HG03196 (cell line): Measurements from ENCODE around the gene SRMS.
"Not testable (repeated sequence)": the region's sequence is repeated elsewhere in the genome, so short reads cannot be mapped to it uniquely, and the experiment has no call there.

ENCODE experiments used
- ATAC-seq: cut with Tn5 transposase; IDR thresholded peaks from one replicate; pipeline ENCODE4 v1.9.1; 2021; ENCODE audit not compliant: unreplicated experiment

Gene SRMS

GRCh38 chr20:63525185-63525584, 22.4 kb downstream of the SRMS start:
- no peak for ATAC-seq

GRCh38 chr20:63522981-63523611, 24.5 kb downstream of the SRMS start:
- no peak for ATAC-seq

GRCh38 chr20:63522091-63522868, 25.3 kb downstream of the SRMS start:
- ATAC-seq, result no peak

DNA sequence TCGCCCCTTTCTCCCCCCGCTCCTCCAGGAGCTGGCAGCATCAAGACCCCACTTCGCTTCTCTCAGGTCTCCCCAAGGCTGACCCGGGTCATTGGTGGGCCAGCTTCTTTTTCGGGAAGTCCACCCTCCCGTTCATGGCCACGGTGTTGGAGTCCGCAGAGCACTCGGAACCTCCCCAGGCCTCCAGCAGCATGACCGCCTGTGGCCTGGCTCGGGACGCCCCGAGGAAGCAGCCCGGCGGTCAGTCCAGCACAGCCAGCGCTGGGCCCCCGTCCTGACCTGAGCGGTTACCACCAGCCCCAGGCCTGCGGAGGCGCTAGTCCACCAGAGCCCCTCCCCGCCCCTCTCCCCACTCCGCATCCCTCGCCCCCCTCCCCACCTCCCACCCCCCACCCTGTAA, 25.9 kb downstream of the SRMS start:
- no peak for ATAC-seq

DNA sequence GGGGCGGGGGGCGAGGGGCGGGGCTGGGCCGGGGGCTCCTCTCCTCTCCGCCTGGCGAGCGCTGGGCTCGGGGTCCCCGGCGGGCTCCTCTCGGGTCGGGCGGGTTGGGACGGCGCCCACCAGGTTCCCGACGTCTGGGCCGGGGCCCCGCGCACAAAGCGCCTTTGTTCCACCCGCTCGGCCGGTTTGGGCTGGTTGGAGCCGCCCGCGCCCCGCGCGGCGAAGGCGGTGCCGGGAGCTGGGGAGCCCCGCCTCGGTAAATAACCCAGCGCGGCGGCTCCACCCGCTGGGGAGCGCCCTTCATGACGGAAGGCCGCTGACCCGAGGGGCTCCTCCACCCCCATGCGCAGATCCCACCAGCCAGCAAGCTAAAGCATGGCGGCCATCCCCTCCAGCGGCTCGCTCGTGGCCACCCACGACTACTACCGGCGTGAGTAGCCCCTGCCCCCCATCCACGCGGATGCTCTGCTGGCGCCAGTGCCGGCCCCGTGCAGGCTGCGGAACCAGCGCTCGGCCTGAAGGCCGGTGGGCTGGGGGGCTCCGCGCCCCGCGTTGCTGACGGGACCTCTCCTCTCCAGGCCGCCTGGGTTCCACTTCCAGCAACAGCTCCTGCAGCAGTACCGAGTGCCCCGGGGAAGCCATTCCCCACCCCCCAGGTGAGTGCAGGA, 26.5 kb downstream of the SRMS start:
- ATAC-seq, result peak; percentile 27

- ATAC-seq, result peak; percentile 72
These were observed 27.0 kb downstream of the SRMS start, which contains the start of gene PPDPF for GRCh38 chr20:63520504-63520933. Gene PPDPF, plus strand, starts transcription at chr20:63520765. Its CDS starts 544 bp downstream, at chr20:63521309.

DNA sequence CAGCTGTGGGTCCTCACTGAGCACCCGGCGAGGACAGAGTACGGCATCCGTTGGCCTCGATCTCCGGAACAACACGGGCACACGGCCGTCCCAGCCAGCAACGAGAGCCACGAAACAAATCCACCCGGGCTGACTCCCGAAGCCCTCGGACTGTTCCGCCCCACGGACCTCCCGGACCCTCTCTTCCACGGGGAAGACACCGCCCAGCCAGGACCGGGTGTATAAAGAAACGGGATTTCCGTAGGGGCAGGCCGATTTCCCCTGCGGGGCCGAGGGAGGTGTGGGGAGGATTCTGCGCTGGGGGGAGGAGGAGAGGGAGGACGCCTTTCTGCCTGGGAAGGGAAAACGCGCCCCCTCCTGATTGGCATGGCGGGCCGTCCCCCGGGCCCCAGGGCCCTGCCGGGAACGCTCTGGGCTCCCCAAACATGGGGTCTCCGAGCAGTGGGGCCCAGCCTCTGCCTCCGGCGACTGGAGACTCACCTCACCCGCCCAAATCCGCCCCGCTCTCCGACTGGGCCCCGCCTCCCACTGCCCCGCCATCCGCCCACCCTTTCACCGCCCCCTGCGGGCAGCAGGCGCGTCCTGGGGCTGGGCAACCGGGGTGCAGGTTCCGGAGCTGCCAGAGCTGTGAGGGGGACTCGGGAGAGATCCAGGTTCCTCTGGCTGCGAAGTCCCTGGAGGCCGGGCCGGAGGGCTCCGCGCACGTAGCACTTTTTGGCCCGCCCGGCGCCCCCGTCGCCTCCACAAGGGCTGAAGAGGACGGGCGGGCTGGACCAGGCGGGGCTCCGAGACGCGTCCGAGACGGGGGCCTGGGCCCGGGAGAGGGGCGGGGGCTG, 27.7 kb downstream of the SRMS start:
- peak; percentile 30 for ATAC-seq

DNA sequence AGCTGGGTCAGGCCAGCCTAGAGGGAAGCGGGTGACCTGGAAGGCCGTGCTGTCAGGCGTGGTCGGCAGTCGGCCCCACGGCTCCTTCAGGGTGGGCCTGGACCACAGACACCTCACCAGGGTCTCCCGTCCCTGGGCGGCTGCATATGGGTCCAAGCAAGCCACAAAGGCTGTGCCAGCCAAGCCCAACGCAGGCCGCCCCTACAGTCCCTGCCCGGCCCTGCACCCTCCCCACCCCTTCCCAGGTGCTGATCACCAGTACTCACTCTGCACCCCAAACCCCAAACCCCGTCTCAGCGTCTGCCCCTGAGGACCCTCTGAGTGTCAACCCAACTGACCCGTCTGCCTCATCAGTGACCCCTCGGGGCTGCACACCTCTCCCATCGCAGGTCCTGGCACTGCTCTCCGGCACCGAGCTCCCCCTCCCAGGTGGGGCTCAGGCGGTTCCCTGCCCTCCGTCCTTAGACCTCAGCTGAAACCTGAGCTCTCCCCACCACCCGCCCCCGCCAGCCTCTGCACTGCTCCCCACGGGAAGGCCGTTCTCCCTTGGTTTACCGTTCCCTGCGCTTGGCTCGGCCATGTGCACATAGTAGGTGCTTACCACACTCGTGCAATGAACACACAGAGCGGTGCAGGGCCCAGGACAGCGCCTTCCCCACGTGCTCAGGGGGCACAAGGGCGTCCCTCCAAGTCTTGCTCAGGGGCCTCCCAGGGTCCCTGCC, 28.4 kb downstream of the SRMS start:
- ATAC-seq, result no peak

DNA sequence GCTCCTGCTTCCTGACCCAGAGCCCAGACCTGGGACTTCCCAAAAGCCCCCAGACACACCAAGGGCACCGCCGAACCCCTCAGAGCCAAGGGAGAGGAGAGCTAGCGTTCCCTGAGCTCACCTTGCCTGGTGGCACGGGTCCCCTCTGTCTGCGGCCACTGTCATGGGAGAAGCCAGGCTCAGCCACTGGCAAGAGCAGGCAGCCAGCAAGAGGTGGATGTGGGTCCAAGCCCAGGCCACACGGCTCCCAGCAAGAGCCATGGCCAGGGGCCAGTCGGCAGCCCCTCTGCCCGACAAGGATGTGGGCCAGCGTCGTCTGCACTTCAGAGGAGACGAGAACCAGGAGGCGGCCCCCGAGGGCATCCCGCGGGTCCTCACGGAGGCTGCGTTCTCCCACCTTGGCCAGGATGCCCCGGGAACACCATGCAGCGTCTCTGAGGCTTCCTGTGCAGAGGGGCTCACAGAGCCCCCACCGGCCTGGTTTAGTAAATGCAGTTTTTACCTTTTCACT, 29.1 kb downstream of the SRMS start:
- ATAC-seq, result no peak

DNA sequence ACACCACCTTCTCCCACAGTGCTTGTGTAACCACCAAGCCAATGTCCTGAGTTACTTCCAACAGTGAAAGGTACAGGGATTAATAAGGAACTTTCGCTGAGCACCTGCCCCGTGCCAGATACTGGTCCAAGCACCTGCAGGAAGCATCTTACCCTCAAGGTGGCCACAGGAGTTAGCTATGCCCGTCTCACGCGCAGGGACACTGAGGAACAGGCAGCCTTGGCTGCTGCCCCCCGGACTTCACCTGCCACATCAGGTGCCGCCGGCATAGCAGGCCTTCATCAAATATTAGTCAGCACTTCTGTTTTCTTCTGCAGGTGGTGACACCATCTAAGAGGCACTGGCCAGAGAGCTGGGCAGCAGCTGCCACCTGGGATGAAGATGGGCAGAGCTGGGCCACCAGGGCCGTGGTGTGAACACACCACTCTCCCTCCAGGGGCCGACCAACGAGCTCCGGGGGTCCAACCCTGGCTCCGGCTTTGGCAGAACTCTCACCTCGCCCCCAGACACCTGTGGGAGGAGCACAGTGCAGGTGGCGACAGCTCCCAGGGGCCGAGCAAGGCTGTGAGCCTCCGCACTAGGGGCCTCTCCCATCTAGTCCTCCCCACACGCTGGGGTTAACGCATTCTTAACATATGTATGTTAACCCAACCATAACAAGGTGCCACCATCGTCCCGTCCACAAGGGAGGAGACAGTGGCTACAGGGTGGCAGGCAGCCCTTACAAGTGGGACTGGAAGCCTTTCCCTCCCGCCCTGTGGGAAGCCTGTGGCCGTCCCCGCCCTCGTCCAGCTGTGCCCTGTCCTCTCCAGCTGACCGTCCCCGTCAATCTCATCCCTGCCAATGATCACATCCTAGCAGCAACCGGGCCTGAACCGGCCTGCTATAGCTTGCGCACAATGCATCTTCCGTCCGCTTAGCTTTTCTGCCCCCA, 29.9 kb downstream of the SRMS start:
- no peak for ATAC-seq

DNA sequence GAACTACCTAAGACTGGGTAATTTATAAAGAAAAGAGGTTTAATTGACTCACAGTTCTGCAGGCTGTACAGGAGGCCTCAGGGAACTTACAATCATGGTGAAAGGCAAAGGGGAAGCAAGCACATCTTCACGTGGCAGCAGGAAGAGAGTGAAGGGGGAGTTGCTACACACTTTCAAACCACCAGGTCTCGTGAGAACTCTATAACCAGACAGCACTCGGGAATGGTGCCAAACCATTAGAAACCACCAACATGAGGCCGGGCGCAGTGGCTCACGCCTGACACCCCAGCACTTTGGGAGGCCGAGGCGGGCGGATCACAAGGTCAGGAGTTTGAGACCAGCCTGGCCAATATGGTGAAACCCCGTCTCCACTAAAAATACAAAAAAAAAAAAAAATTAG, 33.0 kb downstream of the SRMS start:
- not testable (repeated sequence) for ATAC-seq

DNA sequence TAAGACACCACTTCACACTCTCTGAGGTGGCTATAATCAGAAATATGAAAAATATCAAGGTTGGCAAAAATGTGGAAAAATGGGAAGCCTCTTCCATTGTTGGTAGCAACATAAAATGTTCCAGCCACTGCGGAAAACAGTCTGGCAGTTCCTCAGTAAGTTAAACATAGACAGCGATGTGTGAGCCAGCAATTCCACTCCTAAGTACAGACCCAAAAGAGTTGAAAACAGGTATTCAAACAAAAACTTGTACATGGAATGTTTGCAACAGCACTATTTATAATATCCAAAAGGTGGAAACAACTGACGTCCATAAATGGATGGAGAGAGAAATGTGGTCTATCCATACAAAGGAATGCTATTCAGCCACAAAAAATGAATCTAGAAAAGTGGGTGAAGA, 34.3 kb downstream of the SRMS start:
- ATAC-seq, result no peak

- ATAC-seq, result no peak
These were observed 38.4 kb downstream of the SRMS start for GRCh38 chr20:63509088-63509564.

DNA sequence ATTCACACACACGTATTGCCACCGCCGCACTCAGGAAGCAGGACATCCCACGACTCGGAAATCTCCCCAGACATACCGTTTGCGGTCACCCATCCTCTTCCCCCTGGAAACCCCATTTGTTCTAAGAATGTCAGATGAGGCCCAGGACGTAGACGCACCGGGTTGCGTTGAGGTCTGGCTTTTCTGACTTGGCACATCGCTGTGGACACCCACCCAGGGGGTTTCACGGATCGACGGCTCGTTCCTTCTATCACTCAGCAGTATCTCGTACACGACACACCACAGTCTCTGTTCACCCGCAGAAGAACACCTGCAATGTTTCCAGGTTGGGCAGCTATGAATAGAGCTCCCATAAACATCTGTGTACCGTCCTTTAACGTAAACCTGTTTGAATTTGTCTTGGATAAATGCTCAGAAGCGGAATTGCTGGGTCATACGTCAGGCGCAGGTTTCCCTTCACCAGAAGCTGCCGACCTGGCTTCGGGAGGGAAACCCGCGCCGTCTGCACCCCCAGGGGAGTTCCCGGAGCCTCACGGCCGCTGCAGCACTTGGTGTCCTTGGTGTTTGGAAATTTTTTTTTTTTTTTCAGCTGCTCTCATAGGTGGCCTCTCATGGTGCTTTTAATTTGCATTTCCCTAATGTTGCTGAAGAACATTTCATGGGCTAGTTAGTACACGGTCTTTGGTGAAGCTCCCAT, 39.3 kb downstream of the SRMS start:
- ATAC-seq, result no peak

DNA sequence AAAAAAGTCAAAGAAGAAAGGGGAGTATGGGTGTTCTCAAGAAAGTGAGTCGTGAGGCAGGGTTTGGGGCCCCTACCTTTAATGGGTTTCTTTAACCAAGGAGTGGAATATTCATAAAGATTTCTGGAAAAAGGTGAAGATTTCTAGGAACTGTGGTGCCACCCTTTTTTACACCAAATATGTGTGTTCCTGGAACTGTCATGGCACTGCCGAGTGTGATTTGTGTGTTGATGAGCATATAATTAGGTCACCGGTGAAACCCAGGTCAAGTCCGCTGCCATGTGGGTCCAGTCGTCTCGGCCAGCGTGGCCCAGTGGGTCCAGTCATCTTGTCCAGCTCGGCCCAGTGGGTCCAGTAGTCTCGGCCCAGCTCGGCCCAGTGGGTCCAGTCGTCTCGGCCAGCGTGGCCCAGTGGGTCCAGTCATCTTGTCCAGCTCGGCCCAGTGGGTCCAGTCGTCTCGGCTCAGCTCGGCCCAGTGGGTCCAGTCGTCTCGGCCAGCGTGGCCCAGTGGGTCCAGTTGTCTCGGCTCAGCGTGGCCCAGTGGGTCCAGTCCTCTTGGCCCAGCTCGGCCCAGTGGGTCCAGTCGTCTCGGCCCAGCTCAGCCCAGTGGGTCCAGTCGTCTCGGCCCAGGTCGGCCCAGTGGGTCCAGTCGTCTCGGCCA, 40.3 kb downstream of the SRMS start:
- ATAC-seq, result no peak

DNA sequence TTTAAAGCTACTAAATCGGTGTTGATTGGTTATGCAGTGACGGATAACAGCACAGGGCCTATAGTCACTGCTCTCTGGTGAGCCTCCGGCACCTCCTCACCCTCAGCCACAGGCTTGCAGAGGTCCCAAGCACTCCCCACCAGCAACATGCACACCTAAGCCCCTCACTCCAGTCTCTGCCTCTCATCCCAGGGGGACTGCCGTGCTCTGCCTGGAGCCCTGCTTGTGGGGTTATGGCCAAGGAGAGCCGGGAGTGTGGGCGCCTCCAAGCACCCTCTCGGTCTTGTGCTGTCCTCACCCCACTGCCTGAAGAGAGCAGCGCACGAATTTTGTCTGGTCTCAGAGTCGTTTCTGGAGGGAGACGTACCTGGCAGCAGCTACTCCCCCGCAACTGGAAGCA, 41.8 kb downstream of the SRMS start:
- no peak for ATAC-seq

- ATAC-seq, result no peak
These were observed 42.3 kb downstream of the SRMS start for GRCh38 chr20:63505281-63505680.

- no peak for ATAC-seq
These were observed 42.9 kb downstream of the SRMS start for GRCh38 chr20:63504642-63505041.
